ENCODE data around the gene EHBP1.

DNA sequence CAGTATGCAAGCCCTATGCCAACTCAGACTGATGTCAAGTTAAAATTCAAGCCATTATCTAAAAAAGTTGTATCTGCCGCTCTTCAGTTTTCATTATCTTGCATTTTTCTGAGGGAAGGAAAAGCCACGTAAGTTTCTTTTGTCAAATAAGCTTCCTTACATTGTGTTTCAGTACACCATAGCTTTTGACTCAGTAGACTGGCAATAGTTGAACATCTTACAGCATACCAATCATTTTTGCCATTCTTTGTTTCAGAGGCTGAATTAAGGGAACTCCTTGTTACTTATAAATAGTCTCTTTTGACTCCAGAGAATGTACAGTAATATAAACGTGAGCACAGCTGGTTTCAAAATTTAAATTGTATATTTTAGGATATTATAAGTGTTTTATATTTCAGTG lies 120.6 kb downstream of the EHBP1 start:
- TF ChIP-seq CREB1 (CRISPR knock-in tag; IDR thresholded peaks at IDR 0.05; ENCODE audit: low read depth) (no peak), REST (IDR thresholded peaks at IDR 0.05; ENCODE audit: unreplicated experiment) (no peak), EZH2 (IDR thresholded peaks at IDR 0.05; ENCODE audit: low read depth, unreplicated experiment) (no peak), POLR2AphosphoS5 (IDR thresholded peaks at IDR 0.05; ENCODE audit: low read depth) (no peak), EZH2phosphoT487 (IDR thresholded peaks at IDR 0.05; ENCODE audit: unreplicated experiment) (no peak), ZNF331 (CRISPR knock-in tag; IDR thresholded peaks at IDR 0.05; ENCODE audit: low read depth) (no peak), NANOG (IDR thresholded peaks at IDR 0.05; ENCODE audit: borderline replicate concordance) (no peak), JUNB (IDR thresholded peaks at IDR 0.05; ENCODE audit: unreplicated experiment) (no peak), ETS1 (IDR thresholded peaks at IDR 0.05) (no peak)
- TF ChIP-seq, protein P1, sequence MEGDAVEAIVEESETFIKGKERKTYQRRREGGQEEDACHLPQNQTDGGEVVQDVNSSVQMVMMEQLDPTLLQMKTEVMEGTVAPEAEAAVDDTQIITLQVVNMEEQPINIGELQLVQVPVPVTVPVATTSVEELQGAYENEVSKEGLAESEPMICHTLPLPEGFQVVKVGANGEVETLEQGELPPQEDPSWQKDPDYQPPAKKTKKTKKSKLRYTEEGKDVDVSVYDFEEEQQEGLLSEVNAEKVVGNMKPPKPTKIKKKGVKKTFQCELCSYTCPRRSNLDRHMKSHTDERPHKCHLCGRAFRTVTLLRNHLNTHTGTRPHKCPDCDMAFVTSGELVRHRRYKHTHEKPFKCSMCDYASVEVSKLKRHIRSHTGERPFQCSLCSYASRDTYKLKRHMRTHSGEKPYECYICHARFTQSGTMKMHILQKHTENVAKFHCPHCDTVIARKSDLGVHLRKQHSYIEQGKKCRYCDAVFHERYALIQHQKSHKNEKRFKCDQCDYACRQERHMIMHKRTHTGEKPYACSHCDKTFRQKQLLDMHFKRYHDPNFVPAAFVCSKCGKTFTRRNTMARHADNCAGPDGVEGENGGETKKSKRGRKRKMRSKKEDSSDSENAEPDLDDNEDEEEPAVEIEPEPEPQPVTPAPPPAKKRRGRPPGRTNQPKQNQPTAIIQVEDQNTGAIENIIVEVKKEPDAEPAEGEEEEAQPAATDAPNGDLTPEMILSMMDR (conservative IDR thresholded peaks at IDR 0.05; ENCODE audit: low read depth in 2 of 2), result no peak

Measured in GM23338 (cell line).